GM12891 (cell line): Measurements from ENCODE around the gene PLA1A.

Experiments
- PAX5 ChIP-seq: IDR thresholded peaks from 2 replicates; pipeline ENCODE4 v1.6.1; 2011; ENCODE audit warnings: low read length, moderate library complexity, mild to moderate bottlenecking; ENCODE audit not compliant: insufficient read depth, severe bottlenecking
- POLR2A ChIP-seq: IDR thresholded peaks from 2 replicates; pipeline ENCODE4 v1.6.1; 2011; ENCODE audit warnings: low read depth, low read length, control low read depth
- POLR2AphosphoS5 ChIP-seq: IDR thresholded peaks from 2 replicates; pipeline ENCODE4 v1.6.1; 2011; ENCODE audit warnings: low read depth, low read length, control low read depth
- SPI1 ChIP-seq: IDR thresholded peaks from 2 replicates; pipeline ENCODE4 v1.6.1; 2011; ENCODE audit warnings: low read depth, low read length, control low read depth
- TAF1 ChIP-seq: IDR thresholded peaks from 2 replicates; pipeline ENCODE4 v1.6.1; 2011; ENCODE audit warnings: low read depth, low read length, control low read depth

GRCh38 chr3:119676020-119676419 is 78.3 kb downstream of the PLA1A start:
- TF ChIP-seq POLR2A (no peak), PAX5 (no peak), POLR2AphosphoS5 (no peak), SPI1 (no peak), TAF1 (no peak)
